GM20000 (cell line): ENCODE measurements around the gene BATF3.
A peak's percentile ranks its signal among the peaks of the same experiment; 100 is the strongest.

Source experiments
- DNase-seq: peaks from one replicate; pipeline ENCODE4 v3.0.0; 2012; ENCODE audit warnings: low spot score
- CTCF ChIP-seq: IDR thresholded peaks from 2 replicates; pipeline ENCODE4 v1.5.1; 2012; ENCODE audit warnings: mild to moderate bottlenecking, control low read depth; ENCODE audit errors: extremely low read depth, missing control alignments

BATF3 gene

GRCh38 chr1:212699625-212700222 lies at the start of gene BATF3:
TSS of gene BATF3 (minus strand) at chr1:212699840. CDS start at chr1:212699762, 78 bp downstream.
- peak; percentile 62 for DNase-seq
- no peak for TF ChIP-seq CTCF

- no peak for TF ChIP-seq CTCF
These were observed 46.9 kb upstream of the BATF3 start for GRCh38 chr1:212746546-212746945.

GRCh38 chr1:212745303-212745702 lies 45.7 kb upstream of the BATF3 start:
- no peak for DNase-seq
- TF ChIP-seq CTCF: no peak

More at GRCh38 chr1:212746546-212746945, 46.9 kb upstream of the BATF3 start:
- no peak for DNase-seq

GRCh38 chr1:212743901-212744475 lies 44.3 kb upstream of the BATF3 start:
- no peak for TF ChIP-seq CTCF
- DNase-seq: no peak

GRCh38 chr1:212738330-212738729 lies 38.7 kb upstream of the BATF3 start:
- DNase-seq: no peak
- TF ChIP-seq CTCF: no peak

GRCh38 chr1:212737559-212737958 lies 37.9 kb upstream of the BATF3 start:
- DNase-seq: no peak
- TF ChIP-seq CTCF: no peak

- no peak for DNase-seq
- no peak for TF ChIP-seq CTCF
These were observed 33.5 kb upstream of the BATF3 start for GRCh38 chr1:212733109-212733508.
